ENCODE results near the gene GH2.
A peak's percentile ranks its signal among the peaks of the same experiment; 100 is the strongest.
"Not testable (repeated sequence)": the region's sequence is repeated elsewhere in the genome, so short reads cannot be mapped to it uniquely, and the experiment has no call there.

The GH2 gene

GRCh38 chr17:63843910-63844677, 37.6 kb downstream of the GH2 start:
- Histone ChIP-seq H3K27ac (ENCODE audit: extremely low read depth, low read depth, low read length) (no peak overlapping the region; the same call in 1 of the 2 replicates), H3K4me3 (ENCODE audit: low read depth, low read length) (no peak overlapping the region), H3K9me3 (ENCODE audit: control insufficient read depth, insufficient read depth, low read depth, low read length) (no peaks in the 10 kb centered on the region), H3K36me3 (ENCODE audit: control insufficient read depth in 2 of 2, insufficient read depth in 1 of 2, low read length in 2 of 2) (peaks cover 0 to 3% of the 10 kb centered on the region in 2 experiments; a peak in 1 of 3 replicates), H3K4me1 (ENCODE audit: control insufficient read depth, insufficient read depth, low read length) (peaks cover 19% of the 10 kb centered on the region)
- ChIA-PET POLR2A (interaction anchor here (0.6 to 2.0 kb wide), 12 partner anchors 10 to 1251 kb away, joined by 3 to 20 read pairs (median 4); partner anchors contain the start of genes CCDC47, DDX42, MAP3K3 and PSMC5), CTCF (interaction anchor here (0.6 to 9.5 kb wide), 4 partner anchors 9 to 22 kb away, joined by 4 to 62 read pairs (median 10); no protein-coding TSS in a partner anchor)
- TF ChIP-seq, protein P1, sequence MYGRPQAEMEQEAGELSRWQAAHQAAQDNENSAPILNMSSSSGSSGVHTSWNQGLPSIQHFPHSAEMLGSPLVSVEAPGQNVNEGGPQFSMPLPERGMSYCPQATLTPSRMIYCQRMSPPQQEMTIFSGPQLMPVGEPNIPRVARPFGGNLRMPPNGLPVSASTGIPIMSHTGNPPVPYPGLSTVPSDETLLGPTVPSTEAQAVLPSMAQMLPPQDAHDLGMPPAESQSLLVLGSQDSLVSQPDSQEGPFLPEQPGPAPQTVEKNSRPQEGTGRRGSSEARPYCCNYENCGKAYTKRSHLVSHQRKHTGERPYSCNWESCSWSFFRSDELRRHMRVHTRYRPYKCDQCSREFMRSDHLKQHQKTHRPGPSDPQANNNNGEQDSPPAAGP (tag by site-specific recombination; IDR thresholded peaks at IDR 0.05), result no peak
- TF ChIP-seq ZBTB20 (tag by site-specific recombination; IDR thresholded peaks at IDR 0.05), result peak; percentile 95

- peak overlapping the region; percentile 61; the same call in 1 of the 2 replicates for H3K27ac ChIP-seq (ENCODE audit: extremely low read depth, low read depth, low read length)
- peaks cover 20% of the 10 kb centered on the region for H3K4me1 ChIP-seq (ENCODE audit: control insufficient read depth, insufficient read depth, low read length)
- ChIA-PET POLR2A (interaction anchor here (0.6 to 2.0 kb wide), 18 partner anchors 9 to 1311 kb away, joined by 3 to 20 read pairs (median 4); partner anchors contain the start of genes CCDC47, DDX42, MAP3K3 and PSMC5), CTCF (interaction anchor here (0.6 to 9.5 kb wide), 5 partner anchors 9 to 23 kb away, joined by 4 to 62 read pairs (median 8); no protein-coding TSS in a partner anchor)
- H3K4me3 ChIP-seq (ENCODE audit: low read depth, low read length), result peak overlapping the region; percentile 69
- not testable (repeated sequence) for H3K9me3 ChIP-seq (ENCODE audit: control insufficient read depth, insufficient read depth, low read depth, low read length); H3K36me3 ChIP-seq (ENCODE audit: control insufficient read depth in 2 of 2, insufficient read depth in 1 of 2, low read length in 2 of 2)
- TF ChIP-seq ZFP69B (tag by site-specific recombination; IDR thresholded peaks at IDR 0.05), result 0 out of 2 replicates have a peak, but pooled peaks have one; percentile 19
- TF ChIP-seq ZNF335 (tag by site-specific recombination; conservative IDR thresholded peaks at IDR 0.05), result peak; percentile 75
- 0 out of 2 replicates have a peak, but pooled peaks have one; percentile 10 for TF ChIP-seq ZNF10 (tag by site-specific recombination; IDR thresholded peaks at IDR 0.05)
- 0 out of 2 replicates have a peak, but pooled peaks have one; percentile 22 for TF ChIP-seq ZBTB48 (tag by site-specific recombination; IDR thresholded peaks at IDR 0.05)
- peak; percentile 58; the same call in 1 of the 2 replicates for TF ChIP-seq ZNF341 (tag by site-specific recombination; IDR thresholded peaks at IDR 0.05; ENCODE audit: low read depth)
- TF ChIP-seq KLF7 (tag by site-specific recombination; IDR thresholded peaks at IDR 0.05; ENCODE audit: borderline replicate concordance), result peak; percentile 3; the same call in 1 of the 2 replicates
- TF ChIP-seq ZNF843 (tag by site-specific recombination; IDR thresholded peaks at IDR 0.05), result peak; percentile 40
- 0 out of 2 replicates have a peak, but pooled peaks have one; percentile 25 for TF ChIP-seq ZNF394 (tag by site-specific recombination; IDR thresholded peaks at IDR 0.05; ENCODE audit: borderline replicate concordance)
- peak; percentile 47 for TF ChIP-seq ZBTB17 (tag by site-specific recombination; IDR thresholded peaks at IDR 0.05)
- TF ChIP-seq ZNF391 (tag by site-specific recombination; IDR thresholded peaks at IDR 0.05; ENCODE audit: borderline replicate concordance, low read depth), result peak; percentile 51; the same call in 1 of the 2 replicates
- 0 out of 2 replicates have a peak, but pooled peaks have one; percentile 36 for TF ChIP-seq ZSCAN16 (tag by site-specific recombination; IDR thresholded peaks at IDR 0.05)
- peak; percentile 91; the same call in 1 of the 2 replicates for TF ChIP-seq ZNF580 (tag by site-specific recombination; IDR thresholded peaks at IDR 0.05)
- TF ChIP-seq ZNF501 (tag by site-specific recombination; IDR thresholded peaks at IDR 0.05), result peak; percentile 24; the same call in 1 of the 2 replicates
- 0 out of 2 replicates have a peak, but pooled peaks have one; percentile 10 for TF ChIP-seq ZNF239 (tag by site-specific recombination; IDR thresholded peaks at IDR 0.05)
- peak; percentile 49; the same call in 1 of the 2 replicates for TF ChIP-seq OVOL3 (tag by site-specific recombination; IDR thresholded peaks at IDR 0.05)
- TF ChIP-seq ZSCAN23 (tag by site-specific recombination; IDR thresholded peaks at IDR 0.05), result peak; percentile 79; the same call in 1 of the 2 replicates
- TF ChIP-seq ZNF518A (tag by site-specific recombination; conservative IDR thresholded peaks at IDR 0.05; ENCODE audit: low read depth), result peak; percentile 51
- peak; percentile 50; the same call in 1 of the 2 replicates for TF ChIP-seq ZNF639 (tag by site-specific recombination; IDR thresholded peaks at IDR 0.05)
- TF ChIP-seq, protein P2, sequence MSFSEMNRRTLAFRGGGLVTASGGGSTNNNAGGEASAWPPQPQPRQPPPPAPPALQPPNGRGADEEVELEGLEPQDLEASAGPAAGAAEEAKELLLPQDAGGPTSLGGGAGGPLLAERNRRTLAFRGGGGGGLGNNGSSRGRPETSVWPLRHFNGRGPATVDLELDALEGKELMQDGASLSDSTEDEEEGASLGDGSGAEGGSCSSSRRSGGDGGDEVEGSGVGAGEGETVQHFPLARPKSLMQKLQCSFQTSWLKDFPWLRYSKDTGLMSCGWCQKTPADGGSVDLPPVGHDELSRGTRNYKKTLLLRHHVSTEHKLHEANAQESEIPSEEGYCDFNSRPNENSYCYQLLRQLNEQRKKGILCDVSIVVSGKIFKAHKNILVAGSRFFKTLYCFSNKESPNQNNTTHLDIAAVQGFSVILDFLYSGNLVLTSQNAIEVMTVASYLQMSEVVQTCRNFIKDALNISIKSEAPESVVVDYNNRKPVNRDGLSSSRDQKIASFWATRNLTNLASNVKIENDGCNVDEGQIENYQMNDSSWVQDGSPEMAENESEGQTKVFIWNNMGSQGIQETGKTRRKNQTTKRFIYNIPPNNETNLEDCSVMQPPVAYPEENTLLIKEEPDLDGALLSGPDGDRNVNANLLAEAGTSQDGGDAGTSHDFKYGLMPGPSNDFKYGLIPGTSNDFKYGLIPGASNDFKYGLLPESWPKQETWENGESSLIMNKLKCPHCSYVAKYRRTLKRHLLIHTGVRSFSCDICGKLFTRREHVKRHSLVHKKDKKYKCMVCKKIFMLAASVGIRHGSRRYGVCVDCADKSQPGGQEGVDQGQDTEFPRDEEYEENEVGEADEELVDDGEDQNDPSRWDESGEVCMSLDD (tag by site-specific recombination; IDR thresholded peaks at IDR 0.05), result peak; percentile 62; the same call in 1 of the 2 replicates
These were observed 38.3 kb downstream of the GH2 start for GRCh38 chr17:63843387-63843888.
